HepG2 (cell line): ENCODE results near the gene GPER1.
"Not testable (repeated sequence)": the region's sequence is repeated elsewhere in the genome, so short reads cannot be mapped to it uniquely, and the experiment has no call there.

Experiments used
- CHD2 ChIP-seq: IDR thresholded peaks from 2 replicates; pipeline ENCODE4 v1.6.1; 2011; ENCODE audit warnings: low read depth, low read length, improper control_type of control experiment
- MTF1 ChIP-seq: sonication (generic); formaldehyde crosslinking; IDR thresholded peaks from 2 replicates; pipeline ENCODE4 v1.5.0; 2020; ENCODE audit warnings: missing genetic modification reagents
- NFYB ChIP-seq: sonication (generic); formaldehyde crosslinking; IDR thresholded peaks from 2 replicates; pipeline ENCODE4 v1.4.0; 2020; ENCODE audit warnings: missing genetic modification reagents
- SP2 ChIP-seq: sonication (generic); formaldehyde crosslinking; IDR thresholded peaks from 2 replicates; pipeline ENCODE4 v1.5.1; 2020; ENCODE audit warnings: mild to moderate bottlenecking, missing genetic modification reagents

- TF ChIP-seq CHD2; SP2; NFYB (CRISPR knock-in tag); MTF1 (CRISPR knock-in tag): not testable (repeated sequence)
These were observed 13.9 kb upstream of the GPER1 start for GRCh38 chr7:1074018-1074417.
